IMR-90 (cell line): Measurements from ENCODE around the gene PYCR2. TPM values are rescaled to one million over a fixed set of nuclear protein-coding genes. Genes with fewer than 3 reads are reported as not detected.

ENCODE experiments used
- ATAC-seq: fragments of 200-7000 bp; cut with Tn5 transposase; 2 replicates; pipeline ENCODE4 v1.9.1; 2020; ENCODE audit warnings: low read depth, mild to moderate bottlenecking, moderate library complexity
- BruUV-seq: library from RNA; stranded (reverse); fragments of 400-500 nt; replicated peaks from 2 replicates; lab custom pipeline; 2021; lab: Mats Ljungman, UMichigan
- CTCF ChIA-PET: fragments of 300-600 bp; formaldehyde crosslinking; extraction: SDS; loops from one replicate; lab custom pipeline; 2021; ENCODE audit warnings: antibody characterized with exemption; lab: Yijun Ruan, JAX
- POLR2A ChIA-PET: fragments of 300-600 bp; sonication (Branson Sonifier 250); formaldehyde crosslinking; loops from one replicate; lab custom pipeline; 2022; ENCODE audit warnings: antibody characterized with exemption; ENCODE audit not compliant: unreplicated experiment; lab: Charles Lee
- DNase-seq: peaks from one replicate; pipeline ENCODE4 v3.0.0; 2013
- H2AFZ ChIP-seq: replicated peaks from 2 replicates; pipeline ENCODE3; 2013; ENCODE audit warnings: low read length, mild to moderate bottlenecking; ENCODE audit not compliant: poor library complexity
- H2AK5ac ChIP-seq: 2 replicates; pipeline ENCODE4 v1.6.1; 2013; ENCODE audit warnings: low read depth, low read length, inconsistent platforms
- H2AK9ac ChIP-seq: replicated peaks from 2 replicates; pipeline ENCODE3; 2013; ENCODE audit warnings: mild to moderate bottlenecking, low read depth, low read length, moderate library complexity; ENCODE audit not compliant: poor library complexity
- H2BK120ac ChIP-seq: 2 replicates; pipeline ENCODE4 v1.6.1; 2013; ENCODE audit warnings: low read depth, low read length, inconsistent platforms
- H2BK15ac ChIP-seq: 3 replicates; pipeline ENCODE4 v1.6.1; 2013; ENCODE audit warnings: low read depth, low read length, inconsistent platforms
- H2BK20ac ChIP-seq: 2 replicates; pipeline ENCODE4 v1.6.1; 2013; ENCODE audit warnings: low read depth, mild to moderate bottlenecking, inconsistent platforms, low read length, moderate library complexity
- H2BK5ac ChIP-seq: 2 replicates; pipeline ENCODE4 v1.6.1; 2013; ENCODE audit warnings: mild to moderate bottlenecking, low read depth, low read length, inconsistent platforms; ENCODE audit not compliant: poor library complexity, severe bottlenecking
- H3K14ac ChIP-seq: replicated peaks from 2 replicates; pipeline ENCODE4 v1.6.1; 2013; ENCODE audit warnings: low read depth, low read length, inconsistent platforms
- H3K18ac ChIP-seq: 2 replicates; pipeline ENCODE4 v1.6.1; 2013; ENCODE audit warnings: low read depth, low read length, control low read depth
- H3K23ac ChIP-seq: 2 replicates; pipeline ENCODE4 v1.6.1; 2013; ENCODE audit warnings: low read depth, low read length, inconsistent platforms
- H3K27ac ChIP-seq: 2 replicates; pipeline ENCODE4 v1.5.1; 2013; ENCODE audit warnings: mild to moderate bottlenecking, control low read depth, low read length; ENCODE audit not compliant: insufficient read depth
- H3K27me3 ChIP-seq: 2 replicates; pipeline ENCODE4 v1.6.1; 2013; ENCODE audit warnings: low read length; ENCODE audit not compliant: control insufficient read depth, insufficient read depth
- H3K36me3 ChIP-seq: 2 replicates; pipeline ENCODE4 v1.6.1; 2013; ENCODE audit warnings: low read length, mixed read lengths; ENCODE audit not compliant: control insufficient read depth, insufficient read depth
- H3K4ac ChIP-seq: 2 replicates; pipeline ENCODE4 v1.6.1; 2013; ENCODE audit warnings: low read depth, low read length, inconsistent platforms
- H3K4me1 ChIP-seq: 2 replicates; pipeline ENCODE4 v1.6.1; 2013; ENCODE audit warnings: low read length, mixed read lengths; ENCODE audit not compliant: control insufficient read depth, insufficient read depth
- H3K4me2 ChIP-seq: 2 replicates; pipeline ENCODE4 v1.6.1; 2013; ENCODE audit warnings: low read depth, mild to moderate bottlenecking, control low read depth, low read length, moderate library complexity
- H3K4me3 ChIP-seq: 2 replicates; pipeline ENCODE4 v1.5.1; 2013; ENCODE audit warnings: low read depth, mild to moderate bottlenecking, control low read depth, low read length, moderate library complexity; ENCODE audit not compliant: insufficient read depth
- H3K56ac ChIP-seq: 2 replicates; pipeline ENCODE4 v1.6.1; 2013; ENCODE audit warnings: low read length, inconsistent platforms; ENCODE audit not compliant: insufficient read depth; ENCODE audit errors: extremely low read depth
- H3K79me1 ChIP-seq, 2 experiments: 2 replicates each; pipeline ENCODE4 v1.6.1; 2013; ENCODE audit warnings: low read length in 2 of 2, inconsistent platforms in 1 of 2, low read depth in 1 of 2
- H3K9ac ChIP-seq: 2 replicates; pipeline ENCODE4 v1.6.1; 2013; ENCODE audit warnings: low read depth, low read length, control low read depth
- H3K9me1 ChIP-seq: 2 replicates; pipeline ENCODE4 v1.6.1; 2013; ENCODE audit warnings: low read length, inconsistent platforms; ENCODE audit not compliant: insufficient read depth
- H3K9me3 ChIP-seq: 2 replicates; pipeline ENCODE4 v1.6.1; 2013; ENCODE audit warnings: low read length; ENCODE audit not compliant: control insufficient read depth, insufficient read depth
- H4K20me1 ChIP-seq: 2 replicates; pipeline ENCODE4 v1.6.1; 2013; ENCODE audit warnings: low read length, inconsistent platforms; ENCODE audit not compliant: insufficient read depth
- H4K5ac ChIP-seq: 2 replicates; pipeline ENCODE4 v1.6.1; 2013; ENCODE audit warnings: mild to moderate bottlenecking, low read depth, low read length, control low read depth
- H4K8ac ChIP-seq, 2 experiments: 2 replicates each; pipeline ENCODE4 v1.6.1; 2013; ENCODE audit warnings: low read depth in 2 of 2, low read length in 2 of 2, control low read depth in 1 of 2, inconsistent platforms in 1 of 2
- H4K91ac ChIP-seq: 2 replicates; pipeline ENCODE4 v1.6.1; 2013; ENCODE audit warnings: low read depth, low read length, inconsistent platforms; ENCODE audit not compliant: insufficient read depth
- CEBPB ChIP-seq: IDR thresholded peaks from 2 replicates; pipeline ENCODE4 v1.6.1; 2012; ENCODE audit warnings: low read depth, low read length, improper control_type of control experiment
- CTCF ChIP-seq: conservative IDR thresholded peaks from 2 replicates; pipeline ENCODE4 v1.5.1; 2012; ENCODE audit warnings: mild to moderate bottlenecking, low read depth, low read length, improper control_type of control experiment
- FOS ChIP-seq: fragments of 150-350 bp; IDR thresholded peaks from 2 replicates; pipeline ENCODE4 v1.6.1; 2016; ENCODE audit warnings: low read depth, low read length
- RAD21 ChIP-seq: IDR thresholded peaks from 2 replicates; pipeline ENCODE4 v1.6.1; 2012; ENCODE audit warnings: low read length, improper control_type of control experiment
- RCOR1 ChIP-seq: IDR thresholded peaks from 2 replicates; pipeline ENCODE4 v1.6.1; 2012; ENCODE audit warnings: mild to moderate bottlenecking, low read length, improper control_type of control experiment; ENCODE audit not compliant: insufficient replicate concordance
- SMC3 ChIP-seq: fragments of 150-350 bp; IDR thresholded peaks from 2 replicates; pipeline ENCODE4 v1.6.1; 2016; ENCODE audit warnings: low read depth, mild to moderate bottlenecking, antibody characterized with exemption, low read length, moderate library complexity
- WGBS, 2 experiments: methylation state at CpG; one replicate each; pipeline versions ENCODE4 v1.1.5 to v1.1.7; 2013; ENCODE audit warnings: missing lambda C conversion rate in 2 of 2; ENCODE audit not compliant: insufficient read length in 1 of 2; ENCODE audit errors: extremely low coverage in 2 of 2; 5-methylcytosine and 5-hydroxymethylcytosine counted together
- dilution Hi-C: fragments of 300-500 bp; cut with HindIII; formaldehyde crosslinking; loops from one replicate; pipeline ENCODE4 v1.14.3; 2018; ENCODE audit warnings: low sequenced_read_pairs; ENCODE audit not compliant: unreplicated experiment
- in situ Hi-C: fragments of 300-500 bp; cut with MboI; formaldehyde crosslinking; loops from 3 replicates; pipeline ENCODE4 v1.14.3; 2019; ENCODE audit warnings: low sequenced_read_pairs, inconsistent platforms, mixed read lengths
- intact Hi-C: fragments of 100-400 bp; cut with micrococcal nuclease; formaldehyde crosslinking; loops from 2 replicates; pipeline ENCODE4 v1.10.0; 2022
- polyA plus RNA-seq, 3 experiments: library from polyadenylated mRNA; depleted of rRNA; stranded (reverse); fragments of >200 nt; gene quantifications; 2 replicates each; pipeline ENCODE4 v1.2.3, GENCODE V29; 2012; ENCODE audit warnings: low replicate concordance in 1 of 3
- total RNA-seq: library from RNA; depleted of rRNA; stranded (reverse); fragments of >200 nt; gene quantifications from 2 replicates; pipeline ENCODE4 v1.2.3, GENCODE V29; 2012
- TF ChIP-seq, protein P1 (sequence below): fragments of 150-350 bp; IDR thresholded peaks from 2 replicates; pipeline ENCODE4 v1.6.1; 2016; ENCODE audit warnings: low read depth, mild to moderate bottlenecking, low read length, moderate library complexity, borderline replicate concordance

Gene PYCR2
- total and polyA plus RNA-seq, 2 of the 4 experiments (the other 2 are of a cell fraction) = 34.4 to 68.1 TPM

- H3K4ac ChIP-seq = no peak overlapping the region
- no peak overlapping the region for H2BK120ac ChIP-seq
- intact Hi-C loops = no loop called here
Observed at GRCh38 chr1:225877580-225877979, 46.5 kb downstream of the PYCR2 start.

More at GRCh38 chr1:225877580-225877979, 46.5 kb downstream of the PYCR2 start:
- H4K20me1 ChIP-seq = peaks cover 35% of the 10 kb centered on the region
- TF ChIP-seq RCOR1 (no peak), FOS (no peak), SMC3 (peak; percentile 10; the same call in 1 of the 2 replicates), CEBPB (no peak), RAD21 (peak; percentile 46), CTCF (peak; percentile 57)
- TF ChIP-seq, protein P1, sequence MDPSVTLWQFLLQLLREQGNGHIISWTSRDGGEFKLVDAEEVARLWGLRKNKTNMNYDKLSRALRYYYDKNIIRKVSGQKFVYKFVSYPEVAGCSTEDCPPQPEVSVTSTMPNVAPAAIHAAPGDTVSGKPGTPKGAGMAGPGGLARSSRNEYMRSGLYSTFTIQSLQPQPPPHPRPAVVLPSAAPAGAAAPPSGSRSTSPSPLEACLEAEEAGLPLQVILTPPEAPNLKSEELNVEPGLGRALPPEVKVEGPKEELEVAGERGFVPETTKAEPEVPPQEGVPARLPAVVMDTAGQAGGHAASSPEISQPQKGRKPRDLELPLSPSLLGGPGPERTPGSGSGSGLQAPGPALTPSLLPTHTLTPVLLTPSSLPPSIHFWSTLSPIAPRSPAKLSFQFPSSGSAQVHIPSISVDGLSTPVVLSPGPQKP = no peak
- no peak overlapping the region for H4K91ac ChIP-seq
- no peak overlapping the region for H3K18ac ChIP-seq
- peak; percentile 41 for ATAC-seq
- H3K4me1 ChIP-seq = peaks cover 9% of the 10 kb centered on the region; the same call in 1 of the 2 replicates
- peaks cover 21 to 79% of the 10 kb centered on the region in 2 experiments for H3K79me1 ChIP-seq
- H4K5ac ChIP-seq = no peak overlapping the region
- H3K9ac ChIP-seq = no peak overlapping the region
- peaks cover 14% of the 10 kb centered on the region for H3K9me1 ChIP-seq
- peak; percentile 45 for DNase-seq
- H3K36me3 ChIP-seq = peaks cover 26% of the 10 kb centered on the region
- no peak overlapping the region for H4K8ac ChIP-seq
- CTCF ChIA-PET = interaction anchor here (0.9 kb wide), 1 partner anchor 86 kb away, joined by 3 read pairs; no protein-coding TSS in a partner anchor
- no peak overlapping the region for H3K27ac ChIP-seq
- no peak overlapping the region for H3K4me3 ChIP-seq
- H3K14ac ChIP-seq = peak overlapping the region; percentile 7; the same call in 1 of the 2 replicates
- H2BK5ac ChIP-seq = no peak overlapping the region
- H2AK5ac ChIP-seq = peak overlapping the region; percentile 27; the same call in 1 of the 2 replicates
- H3K9me3 ChIP-seq = no peaks in the 10 kb centered on the region
- H2BK20ac ChIP-seq = no peak overlapping the region
- H3K27me3 ChIP-seq = no peaks in the 10 kb centered on the region
- in situ Hi-C loops = no loop called here
- no TSS peak for BruUV-seq
- no peak overlapping the region for H3K23ac ChIP-seq
- peak overlapping the region; percentile 48 for H2AFZ ChIP-seq
- peak overlapping the region; percentile 3 for H2AK9ac ChIP-seq
- H3K4me2 ChIP-seq = no peak overlapping the region
- 66% methylated on average over 9 of the region's 10 CpGs; no CpG with 5 or more reads in 1 of the 2 experiments for WGBS, 2 experiments
- dilution Hi-C loops = no loop called here
- POLR2A ChIA-PET = no interaction called here
- no peak overlapping the region for H3K56ac ChIP-seq
- no peak overlapping the region for H2BK15ac ChIP-seq
